ENCODE measurements around the gene ZNF3. TPM values are rescaled to one million over a fixed set of nuclear protein-coding genes. Genes with fewer than 3 reads are reported as not detected.

ZNF3 gene
- total and polyA plus RNA-seq, 9 of the 15 experiments (the other 6 are each of a cell fraction or from before 2014, with no cell fraction given), result 30.0 to 64.9 (median 51.5) TPM

GRCh38 chr7:100118388-100119071 is 37.0 kb upstream of the ZNF3 start:
- Histone ChIP-seq H3K9ac (ENCODE audit: insufficient read depth in 1 of 2, low read depth in 2 of 2, low read length in 2 of 2) (peak overlapping the region; percentile 86 to 88), H3K9me3 (replicated peaks; ENCODE audit: control insufficient read depth, insufficient read depth, low read depth, low read length) (no peaks in the 10 kb centered on the region), H3K79me2 (ENCODE audit: control insufficient read depth, insufficient read depth, low read length) (peaks cover 17% of the 10 kb centered on the region), H3K9me1 (ENCODE audit: control insufficient read depth, insufficient read depth, low read length) (no peaks in the 10 kb centered on the region), H3K27me3 (ENCODE audit: control insufficient read depth in 2 of 2, insufficient read depth in 2 of 2, low read length in 2 of 2) (no peaks in the 10 kb centered on the region), H3K27ac (ENCODE audit: extremely low read depth, low read depth, low read length) (peak overlapping the region; percentile 88), H3K4me1 (replicated peaks in 1 of 2; ENCODE audit: control insufficient read depth in 2 of 2, insufficient read depth in 2 of 2, low read length in 2 of 2) (peaks cover 19 to 34% of the 10 kb centered on the region in 2 experiments; a peak in 4 of 5 replicates), H3K36me3 (ENCODE audit: control insufficient read depth, insufficient read depth, low read length) (peaks cover 10% of the 10 kb centered on the region; the same call in 1 of the 3 replicates), H2AFZ (ENCODE audit: low read depth, low read length) (peak overlapping the region; percentile 95), H3K4me3 (peak overlapping the region; percentile 72), H3K4me2 (ENCODE audit: insufficient read depth, low read length) (peak overlapping the region; percentile 99), H4K20me1 (replicated peaks; ENCODE audit: control insufficient read depth, insufficient read depth, low read length) (0 out of 2 replicates have a peak, but pooled peaks cover 4% of the 10 kb centered on the region)
- ATAC-seq (no peak; the same call in 2 of the 3 replicates), FAIRE-seq (no peak), DNase-seq (ENCODE audit: extremely low read depth in 1 of 4, low spot score in 3 of 4) (peak in 1 of 4 experiments; percentile 35)
- intact Hi-C loops (cut with micrococcal nuclease) (loop anchor here (1.0 to 2.0 kb wide), 2 partner anchors 18 to 36 kb away; partner anchors contain the start of genes AP4M1 and MCM7), in situ Hi-C loops (cut with MboI) (loop anchor here (10.0 kb wide), 1 partner anchor 1716 kb away; no protein-coding TSS in a partner anchor)
- POLR2A ChIA-PET, result no interaction called here
- TF ChIP-seq ZNF12 (CRISPR knock-in tag; IDR thresholded peaks at IDR 0.05) (0 out of 2 replicates have a peak, but pooled peaks have one; percentile 28), NFATC3 (IDR thresholded peaks at IDR 0.05) (peak; percentile 40; the same call in 1 of the 2 replicates), RERE (CRISPR knock-in tag; IDR thresholded peaks at IDR 0.05; ENCODE audit: borderline replicate concordance) (no peak), HSF4 (CRISPR knock-in tag; IDR thresholded peaks at IDR 0.05; ENCODE audit: borderline replicate concordance) (no peak), THAP7 (CRISPR knock-in tag; IDR thresholded peaks at IDR 0.05) (peak; percentile 20; the same call in 1 of the 2 replicates), EGR1 (conservative IDR thresholded peaks at IDR 0.05) (no peak), MNT (conservative IDR thresholded peaks at IDR 0.05) (no peak), CHAMP1 (IDR thresholded peaks at IDR 0.05) (no peak), NBN (IDR thresholded peaks at IDR 0.05; ENCODE audit: low read depth) (0 out of 2 replicates have a peak, but pooled peaks have one; percentile 16), TEAD1 (CRISPR knock-in tag; IDR thresholded peaks at IDR 0.05) (0 out of 4 replicates have a peak, but pooled peaks of 1 of the 2 experiments have one; percentile 9)
- CTCF ChIA-PET (ENCODE audit: low intra/inter-chr PET ratio), result no interaction called here
- 8% methylated on average over 18 of the region's 18 CpGs for WGBS (ENCODE audit: insufficient coverage, low coverage, missing lambda C conversion rate)
- TSS peak; percentile 62 for BruUV-seq (replicated peaks)
